HepG2 (cell line): ENCODE measurements around the gene SNRPN. TPM values are rescaled to one million over a fixed set of nuclear protein-coding genes. Genes with fewer than 3 reads are reported as not detected.

Experiments
- EEA1 ChIP-seq: sonication (generic); formaldehyde crosslinking; IDR thresholded peaks from 2 replicates; pipeline ENCODE4 v1.5.1; 2020; ENCODE audit warnings: mild to moderate bottlenecking, missing genetic modification reagents, borderline replicate concordance
- IRF2 ChIP-seq: IDR thresholded peaks from 2 replicates; pipeline ENCODE4 v1.6.1; 2018; ENCODE audit warnings: missing genetic modification reagents, missing compliant biosample characterization
- JUN ChIP-seq: sonication (generic); formaldehyde crosslinking; IDR thresholded peaks from 2 replicates; pipeline ENCODE4 v1.4.0; 2020; ENCODE audit warnings: mild to moderate bottlenecking, missing genetic modification reagents
- KDM2A ChIP-seq: sonication (generic); formaldehyde crosslinking; IDR thresholded peaks from 2 replicates; pipeline ENCODE4 v1.4.0; 2020; ENCODE audit warnings: low read depth, missing genetic modification reagents, borderline replicate concordance
- NFE2L1 ChIP-seq: sonication (generic); formaldehyde crosslinking; IDR thresholded peaks from 2 replicates; pipeline ENCODE4 v1.4.0; 2020; ENCODE audit warnings: missing genetic modification reagents, mild to moderate bottlenecking, borderline replicate concordance
- PATZ1 ChIP-seq: sonication (generic); formaldehyde crosslinking; IDR thresholded peaks from 2 replicates; pipeline ENCODE4 v1.4.0; 2020; ENCODE audit warnings: missing genetic modification reagents
- PRDM10 ChIP-seq: sonication (generic); formaldehyde crosslinking; IDR thresholded peaks from 2 replicates; pipeline ENCODE4 v1.4.0; 2020; ENCODE audit warnings: low read depth, missing genetic modification reagents
- SAP130 ChIP-seq: IDR thresholded peaks from 2 replicates; pipeline ENCODE4 v1.6.1; 2016; ENCODE audit warnings: low read depth
- TGIF2 ChIP-seq: IDR thresholded peaks from 2 replicates; pipeline ENCODE4 v1.6.1; 2016; ENCODE audit warnings: control low read depth, missing compliant biosample characterization
- ZBTB1 ChIP-seq: sonication (generic); formaldehyde crosslinking; IDR thresholded peaks from 2 replicates; pipeline ENCODE4 v1.4.0; 2020; ENCODE audit warnings: missing genetic modification reagents, borderline replicate concordance
- ZNF205 ChIP-seq: IDR thresholded peaks from 2 replicates; pipeline ENCODE4 v1.6.1; 2018; ENCODE audit warnings: missing biosample characterization, missing genetic modification reagents
- ZNF264 ChIP-seq: sonication (generic); formaldehyde crosslinking; IDR thresholded peaks from 2 replicates; pipeline ENCODE4 v1.4.0; 2020; ENCODE audit warnings: missing genetic modification reagents
- ZNF501 ChIP-seq: sonication (generic); formaldehyde crosslinking; IDR thresholded peaks from 2 replicates; pipeline ENCODE4 v1.5.1; 2020; ENCODE audit warnings: mild to moderate bottlenecking, moderate library complexity, missing genetic modification reagents
- polyA plus RNA-seq, 8 experiments: library from polyadenylated mRNA; depleted of rRNA in 3 of 8; stranded (reverse) in 7 of 8; unstranded in 1 of 8; fragments of >200 nt; fragmentation: Illumina TruSeq in 4 of 8; extraction: Trizol in 4 of 8; gene quantifications; 2 replicates each; pipeline versions ENCODE4 v1.2.1 to v1.2.3, GENCODE V29; 2011 to 2016; ENCODE audit warnings: low read depth in 4 of 8, missing spikeins in 1 of 8, mixed read lengths in 1 of 8; ENCODE audit not compliant: insufficient read depth in 1 of 8
- total RNA-seq, 5 experiments: library from RNA; depleted of rRNA; stranded (reverse); fragments of >200 nt; fragmentation: Illumina TruSeq; extraction: Trizol; gene quantifications; 2 replicates each; pipeline ENCODE4 v1.2.3, GENCODE V29; 2016; ENCODE audit warnings: low read depth in 1 of 5
- TF ChIP-seq, protein P1 (sequence below): IDR thresholded peaks from 2 replicates; pipeline ENCODE4 v1.6.1; 2016; ENCODE audit warnings: missing compliant biosample characterization, missing genetic modification reagents, borderline replicate concordance
- TF ChIP-seq, protein P2 (sequence below): IDR thresholded peaks from 2 replicates; pipeline ENCODE4 v1.6.1; 2016
- TF ChIP-seq, protein P3 (sequence below): sonication (generic); formaldehyde crosslinking; IDR thresholded peaks from 2 replicates; pipeline ENCODE4 v1.5.1; 2020; ENCODE audit warnings: mild to moderate bottlenecking, moderate library complexity, missing genetic modification reagents
- TF ChIP-seq, protein P4 (sequence below): sonication (generic); formaldehyde crosslinking; IDR thresholded peaks from 2 replicates; pipeline ENCODE4 v1.4.0; 2020; ENCODE audit warnings: missing genetic modification reagents; ENCODE audit errors: not compliant biosample characterization

Gene SNRPN
- total and polyA plus RNA-seq, 2 of the 13 experiments (the other 11 are each of a cell fraction or from before 2014, with no cell fraction given) = 133 to 212 TPM

DNA sequence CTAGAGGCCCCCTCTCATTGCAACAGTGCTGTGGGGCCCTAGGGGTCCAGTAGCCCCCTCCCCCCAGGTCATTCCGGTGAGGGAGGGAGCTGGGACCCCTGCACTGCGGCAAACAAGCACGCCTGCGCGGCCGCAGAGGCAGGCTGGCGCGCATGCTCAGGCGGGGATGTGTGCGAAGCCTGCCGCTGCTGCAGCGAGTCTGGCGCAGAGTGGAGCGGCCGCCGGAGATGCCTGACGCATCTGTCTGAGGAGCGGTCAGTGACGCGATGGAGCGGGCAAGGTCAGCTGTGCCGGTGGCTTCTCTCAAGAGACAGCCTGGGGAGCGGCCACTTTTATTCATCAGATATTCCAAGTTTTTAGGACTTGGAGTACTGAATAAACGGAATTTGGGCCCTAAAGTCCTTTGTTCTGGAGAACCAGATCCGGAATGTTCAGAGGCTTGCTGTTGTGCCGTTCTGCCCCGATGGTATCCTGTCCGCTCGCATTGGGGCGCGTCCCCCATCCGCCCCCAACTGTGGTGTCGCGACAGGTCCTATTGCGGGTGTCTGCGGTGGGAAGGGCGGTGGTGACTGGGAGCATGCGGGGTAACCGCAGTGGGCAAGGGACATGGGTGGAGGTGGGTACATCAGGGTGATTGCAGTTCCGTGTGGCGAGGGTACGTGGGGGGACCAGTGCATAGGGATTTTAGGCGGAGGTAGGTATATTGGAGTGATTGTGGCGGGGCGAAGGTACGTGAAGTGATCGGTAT, at the start of gene SNRPN, which contains the start of gene SNURF (continued):
- TF ChIP-seq, protein P1, sequence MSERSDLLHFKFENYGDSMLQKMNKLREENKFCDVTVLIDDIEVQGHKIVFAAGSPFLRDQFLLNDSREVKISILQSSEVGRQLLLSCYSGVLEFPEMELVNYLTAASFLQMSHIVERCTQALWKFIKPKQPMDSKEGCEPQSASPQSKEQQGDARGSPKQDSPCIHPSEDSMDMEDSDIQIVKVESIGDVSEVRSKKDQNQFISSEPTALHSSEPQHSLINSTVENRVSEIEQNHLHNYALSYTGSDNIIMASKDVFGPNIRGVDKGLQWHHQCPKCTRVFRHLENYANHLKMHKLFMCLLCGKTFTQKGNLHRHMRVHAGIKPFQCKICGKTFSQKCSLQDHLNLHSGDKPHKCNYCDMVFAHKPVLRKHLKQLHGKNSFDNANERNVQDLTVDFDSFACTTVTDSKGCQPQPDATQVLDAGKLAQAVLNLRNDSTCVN (CRISPR knock-in tag) = no peak
- TF ChIP-seq JUN (CRISPR knock-in tag) (no peak), PRDM10 (no peak), PATZ1 (CRISPR knock-in tag) (peak; percentile 85), ZNF264 (no peak), ZNF501 (CRISPR knock-in tag) (0 out of 2 replicates have a peak, but pooled peaks have one; percentile 24), SAP130 (peak; percentile 75), IRF2 (CRISPR knock-in tag) (0 out of 2 replicates have a peak, but pooled peaks have one; percentile 38), ZNF205 (CRISPR knock-in tag) (no peak), KDM2A (CRISPR knock-in tag) (peak; percentile 60; the same call in 1 of the 2 replicates), ZBTB1 (CRISPR knock-in tag) (no peak), NFE2L1 (CRISPR knock-in tag) (no peak), TGIF2 (CRISPR knock-in tag) (0 out of 2 replicates have a peak, but pooled peaks have one; percentile 54), EEA1 (CRISPR knock-in tag) (no peak)
- TF ChIP-seq, protein P2, sequence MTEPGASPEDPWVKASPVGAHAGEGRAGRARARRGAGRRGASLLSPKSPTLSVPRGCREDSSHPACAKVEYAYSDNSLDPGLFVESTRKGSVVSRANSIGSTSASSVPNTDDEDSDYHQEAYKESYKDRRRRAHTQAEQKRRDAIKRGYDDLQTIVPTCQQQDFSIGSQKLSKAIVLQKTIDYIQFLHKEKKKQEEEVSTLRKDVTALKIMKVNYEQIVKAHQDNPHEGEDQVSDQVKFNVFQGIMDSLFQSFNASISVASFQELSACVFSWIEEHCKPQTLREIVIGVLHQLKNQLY (CRISPR knock-in tag) = no peak
- TF ChIP-seq, protein P3, sequence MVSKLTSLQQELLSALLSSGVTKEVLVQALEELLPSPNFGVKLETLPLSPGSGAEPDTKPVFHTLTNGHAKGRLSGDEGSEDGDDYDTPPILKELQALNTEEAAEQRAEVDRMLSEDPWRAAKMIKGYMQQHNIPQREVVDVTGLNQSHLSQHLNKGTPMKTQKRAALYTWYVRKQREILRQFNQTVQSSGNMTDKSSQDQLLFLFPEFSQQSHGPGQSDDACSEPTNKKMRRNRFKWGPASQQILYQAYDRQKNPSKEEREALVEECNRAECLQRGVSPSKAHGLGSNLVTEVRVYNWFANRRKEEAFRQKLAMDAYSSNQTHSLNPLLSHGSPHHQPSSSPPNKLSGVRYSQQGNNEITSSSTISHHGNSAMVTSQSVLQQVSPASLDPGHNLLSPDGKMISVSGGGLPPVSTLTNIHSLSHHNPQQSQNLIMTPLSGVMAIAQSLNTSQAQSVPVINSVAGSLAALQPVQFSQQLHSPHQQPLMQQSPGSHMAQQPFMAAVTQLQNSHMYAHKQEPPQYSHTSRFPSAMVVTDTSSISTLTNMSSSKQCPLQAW (CRISPR knock-in tag) = no peak
- TF ChIP-seq, protein P4, sequence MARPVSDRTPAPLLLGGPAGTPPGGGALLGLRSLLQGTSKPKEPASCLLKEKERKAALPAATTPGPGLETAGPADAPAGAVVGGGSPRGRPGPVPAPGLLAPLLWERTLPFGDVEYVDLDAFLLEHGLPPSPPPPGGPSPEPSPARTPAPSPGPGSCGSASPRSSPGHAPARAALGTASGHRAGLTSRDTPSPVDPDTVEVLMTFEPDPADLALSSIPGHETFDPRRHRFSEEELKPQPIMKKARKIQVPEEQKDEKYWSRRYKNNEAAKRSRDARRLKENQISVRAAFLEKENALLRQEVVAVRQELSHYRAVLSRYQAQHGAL (CRISPR knock-in tag) = no peak
